SU-DHL-6 (cell line): ENCODE data around the gene IQSEC3.

Source experiments
- EZH2phosphoT487 ChIP-seq: fragments of 200-600 bp; sonication (generic), shearing (Covaris generic); conservative IDR thresholded peaks from 2 replicates; pipeline ENCODE4 v1.6.1; 2018; ENCODE audit warnings: mild to moderate bottlenecking, antibody characterized with exemption, low read length, moderate library complexity, mixed read lengths
- TF ChIP-seq, protein P1 (sequence below): fragments of 200-600 bp; sonication (generic); IDR thresholded peaks from one replicate; pipeline ENCODE4 v1.5.1; 2017; ENCODE audit warnings: antibody characterized with exemption, mild to moderate bottlenecking, low read length, moderate library complexity; ENCODE audit not compliant: insufficient read depth, poor library complexity, severe bottlenecking

DNA sequence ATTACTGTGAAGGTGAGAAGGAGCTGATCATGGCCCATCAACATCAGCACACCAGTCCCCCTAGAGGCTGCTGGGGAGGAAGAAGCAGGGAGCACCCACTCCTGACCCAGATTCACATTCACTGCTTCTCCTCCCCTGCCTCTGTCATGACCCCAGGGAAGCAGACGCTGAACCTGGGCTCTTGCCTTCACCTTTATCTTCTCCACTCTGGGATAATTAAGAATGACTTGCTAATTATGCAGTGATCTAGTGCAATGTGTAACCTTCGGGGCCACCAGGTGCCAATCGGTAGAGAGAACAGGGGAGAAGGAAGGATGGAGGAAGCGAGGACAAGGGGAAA lies 44.4 kb upstream of the IQSEC3 start:
- TF ChIP-seq, protein P1, sequence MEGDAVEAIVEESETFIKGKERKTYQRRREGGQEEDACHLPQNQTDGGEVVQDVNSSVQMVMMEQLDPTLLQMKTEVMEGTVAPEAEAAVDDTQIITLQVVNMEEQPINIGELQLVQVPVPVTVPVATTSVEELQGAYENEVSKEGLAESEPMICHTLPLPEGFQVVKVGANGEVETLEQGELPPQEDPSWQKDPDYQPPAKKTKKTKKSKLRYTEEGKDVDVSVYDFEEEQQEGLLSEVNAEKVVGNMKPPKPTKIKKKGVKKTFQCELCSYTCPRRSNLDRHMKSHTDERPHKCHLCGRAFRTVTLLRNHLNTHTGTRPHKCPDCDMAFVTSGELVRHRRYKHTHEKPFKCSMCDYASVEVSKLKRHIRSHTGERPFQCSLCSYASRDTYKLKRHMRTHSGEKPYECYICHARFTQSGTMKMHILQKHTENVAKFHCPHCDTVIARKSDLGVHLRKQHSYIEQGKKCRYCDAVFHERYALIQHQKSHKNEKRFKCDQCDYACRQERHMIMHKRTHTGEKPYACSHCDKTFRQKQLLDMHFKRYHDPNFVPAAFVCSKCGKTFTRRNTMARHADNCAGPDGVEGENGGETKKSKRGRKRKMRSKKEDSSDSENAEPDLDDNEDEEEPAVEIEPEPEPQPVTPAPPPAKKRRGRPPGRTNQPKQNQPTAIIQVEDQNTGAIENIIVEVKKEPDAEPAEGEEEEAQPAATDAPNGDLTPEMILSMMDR: no peak
- TF ChIP-seq EZH2phosphoT487: no peak
